ENCODE results near the gene CRNKL1. TPM values are rescaled to one million over a fixed set of nuclear protein-coding genes. Genes with fewer than 3 reads are reported as not detected.

The CRNKL1 gene
- total RNA-seq = 17.3 and 17.6 TPM in 2 replicates

GRCh38 chr20:20052074-20052970 lies at the start of gene CRNKL1, which contains the start of gene CFAP61:
TSS of gene CRNKL1 (minus strand) at chr20:20052466. CDS start at chr20:20052342, 124 bp downstream.
TSS of gene CFAP61 (plus strand) at chr20:20052532. CDS start at chr20:20056654, 4,122 bp downstream.

GRCh38 chr20:20017001-20017843 lies 35.0 kb downstream of the CRNKL1 start, which contains the start of gene NAA20:
TSS of gene NAA20 (plus strand) at chr20:20017362. CDS start at chr20:20017397, 35 bp downstream.

Other genes with a start within 250 kb of the CRNKL1 start
- 35.8 and 45.8 TPM in 2 replicates for gene NAA20, start 35.1 kb downstream of the CRNKL1 start, total RNA-seq
- gene CFAP61, start 66 bp upstream of the CRNKL1 start, total RNA-seq = not detected in 2 replicates